MM.1S (cell line): ENCODE results near the gene TPRN.

Experiments
- EZH2 ChIP-seq: fragments of 300-600 bp; sonication (generic); optimal IDR thresholded peaks from 2 replicates; pipeline ENCODE3; 2017; ENCODE audit warnings: low read depth, mild to moderate bottlenecking, antibody characterized with exemption, low read length, mixed read lengths
- TF ChIP-seq, protein P1 (sequence below): fragments of 300-600 bp; sonication (generic); IDR thresholded peaks from 2 replicates; pipeline ENCODE4 v1.5.1; 2016; ENCODE audit warnings: antibody characterized with exemption, low read length, mixed read lengths

DNA sequence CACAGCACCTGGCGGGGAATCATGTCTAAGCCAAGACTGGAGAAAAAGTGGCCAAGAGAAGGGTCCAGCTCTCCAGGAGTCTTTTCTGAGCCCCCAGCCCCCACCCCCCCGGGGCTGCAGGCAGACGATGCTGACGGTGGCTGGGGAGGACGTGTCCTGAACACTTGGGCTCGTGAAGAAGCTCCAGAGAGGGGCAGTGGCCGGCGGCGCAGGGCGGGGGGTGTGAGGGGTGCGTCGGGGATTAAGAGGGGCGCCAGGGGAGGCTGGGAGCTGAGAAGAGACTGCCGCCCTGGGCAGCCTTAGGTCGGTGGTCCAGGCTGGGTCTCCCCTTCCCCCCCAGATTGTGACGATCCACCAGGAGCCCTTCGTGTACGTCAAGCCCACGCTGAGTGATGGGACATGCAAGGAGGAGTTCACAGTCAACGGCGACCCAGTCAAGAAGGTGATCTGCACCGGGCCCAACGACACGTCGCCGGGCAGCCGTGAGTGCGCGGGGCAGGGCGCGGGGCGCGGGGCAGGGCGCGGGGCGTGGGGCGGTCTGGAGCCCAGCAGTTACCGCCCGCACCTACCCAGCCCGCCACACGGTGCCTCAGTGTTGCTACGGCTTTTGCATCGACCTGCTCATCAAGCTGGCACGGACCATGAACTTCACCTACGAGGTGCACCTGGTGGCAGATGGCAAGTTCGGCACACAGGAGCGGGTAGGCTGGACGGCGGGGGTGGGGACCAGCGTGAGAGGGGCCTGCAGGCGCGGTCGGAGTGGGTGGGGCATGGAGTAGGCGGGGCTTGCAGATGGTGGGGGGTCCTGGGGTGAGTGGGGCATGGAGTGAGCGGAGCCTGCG lies 39.6 kb downstream of the TPRN start:
- no peak for TF ChIP-seq EZH2
- TF ChIP-seq, protein P1, sequence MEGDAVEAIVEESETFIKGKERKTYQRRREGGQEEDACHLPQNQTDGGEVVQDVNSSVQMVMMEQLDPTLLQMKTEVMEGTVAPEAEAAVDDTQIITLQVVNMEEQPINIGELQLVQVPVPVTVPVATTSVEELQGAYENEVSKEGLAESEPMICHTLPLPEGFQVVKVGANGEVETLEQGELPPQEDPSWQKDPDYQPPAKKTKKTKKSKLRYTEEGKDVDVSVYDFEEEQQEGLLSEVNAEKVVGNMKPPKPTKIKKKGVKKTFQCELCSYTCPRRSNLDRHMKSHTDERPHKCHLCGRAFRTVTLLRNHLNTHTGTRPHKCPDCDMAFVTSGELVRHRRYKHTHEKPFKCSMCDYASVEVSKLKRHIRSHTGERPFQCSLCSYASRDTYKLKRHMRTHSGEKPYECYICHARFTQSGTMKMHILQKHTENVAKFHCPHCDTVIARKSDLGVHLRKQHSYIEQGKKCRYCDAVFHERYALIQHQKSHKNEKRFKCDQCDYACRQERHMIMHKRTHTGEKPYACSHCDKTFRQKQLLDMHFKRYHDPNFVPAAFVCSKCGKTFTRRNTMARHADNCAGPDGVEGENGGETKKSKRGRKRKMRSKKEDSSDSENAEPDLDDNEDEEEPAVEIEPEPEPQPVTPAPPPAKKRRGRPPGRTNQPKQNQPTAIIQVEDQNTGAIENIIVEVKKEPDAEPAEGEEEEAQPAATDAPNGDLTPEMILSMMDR: no peak
